Stimulated activated naive CD8-positive, alpha-beta T cell treated with anti-CD3 and anti-CD28 coated beads, Interleukin-15, amount 100 ng/mL, for 72 hours (primary cell): ENCODE measurements around the gene RASGRP2.

Experiments
- ATAC-seq: fragments of 150-1000 bp; cut with Tn5 transposase; 2 replicates; pipeline ENCODE4 v1.10.0; 2021; ENCODE audit warnings: mild to moderate bottlenecking, moderate library complexity
- DNase-seq, 2 donors: peaks; one replicate each; pipeline ENCODE4 v3.0.0; 2021 to 2022
- H3K27ac Mint-ChIP-seq, 2 donors: one replicate each; pipeline ENCODE4 v1.8.0; 2022; ENCODE audit warnings: mild to moderate bottlenecking in 2 of 2, mixed read lengths in 2 of 2, moderate library complexity in 2 of 2
- H3K27me3 Mint-ChIP-seq: one replicate; pipeline ENCODE4 v1.8.0; 2022; ENCODE audit warnings: mixed read lengths
- H3K4me1 Mint-ChIP-seq: one replicate; pipeline ENCODE4 v1.8.0; 2022; ENCODE audit warnings: mild to moderate bottlenecking, mixed read lengths
- H3K4me3 Mint-ChIP-seq, 2 donors: one replicate each; pipeline ENCODE4 v1.8.0; 2022; ENCODE audit warnings: mild to moderate bottlenecking in 2 of 2, mixed read lengths in 2 of 2, moderate library complexity in 1 of 2
- H3K9me3 Mint-ChIP-seq, 2 donors: one replicate each; pipeline ENCODE4 v1.8.0; 2022; ENCODE audit warnings: mixed read lengths in 2 of 2

RASGRP2 gene

DNA sequence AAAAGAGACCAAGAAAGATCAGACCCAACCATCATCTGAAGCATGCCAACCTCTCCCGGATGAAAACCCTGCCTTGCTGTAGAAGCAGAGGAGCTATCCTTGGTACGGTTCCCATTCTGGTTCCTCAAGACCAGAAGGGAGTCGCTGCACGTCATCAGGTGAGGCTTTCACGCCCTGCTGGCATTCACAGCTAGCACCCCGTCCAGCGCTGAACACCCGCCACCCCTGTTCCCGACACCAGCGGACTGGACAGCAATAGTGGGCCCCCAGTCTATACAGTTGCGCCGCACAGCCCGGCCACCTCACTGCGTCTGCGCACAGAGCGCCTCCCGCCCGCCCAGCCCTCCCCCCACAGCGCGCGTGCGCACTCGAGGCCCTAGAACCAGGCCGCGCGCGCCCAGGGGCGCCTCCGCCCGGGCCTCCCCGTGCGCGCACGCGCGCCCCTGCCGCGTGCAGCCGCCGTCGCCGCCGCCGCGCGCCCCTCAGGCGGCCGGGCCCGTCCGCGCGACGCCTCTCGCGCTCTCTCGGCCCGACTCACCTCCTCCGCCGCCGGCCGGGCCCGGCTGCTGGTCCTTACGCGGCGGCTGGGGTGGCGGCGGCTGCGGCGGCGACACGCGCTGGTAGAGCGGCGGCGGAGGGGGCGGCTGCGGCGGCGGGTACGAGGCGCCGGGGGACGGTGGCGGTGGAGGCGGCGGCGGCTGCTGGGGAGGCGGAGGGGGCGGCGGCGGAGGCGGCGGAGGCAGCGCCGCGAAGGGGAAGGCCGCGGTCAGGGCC is 33.7 kb upstream of the RASGRP2 start:
- H3K27me3 Mint-ChIP-seq = no peaks in the 10 kb centered on the region
- ATAC-seq (peak; percentile 15), DNase-seq (peak; percentile 78 to 82)
- H3K27ac Mint-ChIP-seq = peak overlapping the region; percentile 87 to 95
- H3K9me3 Mint-ChIP-seq = no peaks in the 10 kb centered on the region
- peak overlapping the region; percentile 87 for H3K4me3 Mint-ChIP-seq
- H3K4me1 Mint-ChIP-seq = peaks cover 71% of the 10 kb centered on the region

DNA sequence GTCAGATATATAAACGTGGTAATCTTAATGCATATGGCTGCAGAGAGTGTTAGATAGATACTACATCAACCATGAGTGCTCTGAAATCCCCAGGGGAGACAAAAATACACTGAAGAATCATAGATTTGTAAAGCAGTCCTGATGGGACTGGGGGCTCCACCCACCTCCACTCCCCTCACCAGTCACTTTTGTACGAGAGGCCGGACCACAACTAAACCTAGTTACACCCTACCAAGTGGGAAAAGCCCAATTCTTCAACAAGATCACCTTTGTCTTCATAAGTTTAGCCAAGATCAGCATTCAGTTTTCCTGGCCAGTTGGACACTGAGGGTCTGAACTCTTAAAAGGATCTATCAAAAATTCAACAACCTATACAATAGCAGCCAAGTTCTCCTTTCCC is 32.9 kb upstream of the RASGRP2 start:
- ATAC-seq = no peak

DNA sequence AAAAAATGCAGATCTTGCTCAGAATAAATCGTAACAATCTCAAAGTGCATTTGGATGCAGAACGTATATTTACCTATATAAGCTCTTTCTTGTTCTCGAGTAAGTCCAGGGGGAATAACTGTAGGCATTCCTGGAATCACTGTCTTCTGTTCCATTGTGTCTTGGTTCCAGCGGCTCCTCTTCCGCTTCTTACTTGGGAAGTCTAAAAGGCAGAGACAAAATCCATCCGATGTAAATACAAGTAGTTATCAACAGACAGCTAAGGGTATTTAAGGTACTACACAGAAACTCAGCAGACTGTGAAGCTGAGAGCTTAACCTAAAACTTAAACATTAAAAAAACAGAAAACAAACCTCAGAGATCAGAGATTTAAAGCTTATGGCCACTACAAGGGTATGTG is 32.5 kb upstream of the RASGRP2 start:
- Mint-ChIP-seq H3K4me1 (peaks cover 83% of the 10 kb centered on the region), H3K4me3 (peak overlapping the region; percentile 87), H3K27me3 (no peaks in the 10 kb centered on the region), H3K27ac (peak overlapping the region; percentile 42 to 95), H3K9me3 (no peaks in the 10 kb centered on the region)
- no peak for DNase-seq
- ATAC-seq = no peak

More for the DNA sequence above, 32.9 kb upstream of the RASGRP2 start:
- Mint-ChIP-seq H3K9me3 (no peaks in the 10 kb centered on the region), H3K4me1 (peaks cover 79% of the 10 kb centered on the region), H3K27me3 (no peaks in the 10 kb centered on the region), H3K27ac (peak overlapping the region; percentile 87 to 95), H3K4me3 (peak overlapping the region; percentile 87)
- DNase-seq = no peak

DNA sequence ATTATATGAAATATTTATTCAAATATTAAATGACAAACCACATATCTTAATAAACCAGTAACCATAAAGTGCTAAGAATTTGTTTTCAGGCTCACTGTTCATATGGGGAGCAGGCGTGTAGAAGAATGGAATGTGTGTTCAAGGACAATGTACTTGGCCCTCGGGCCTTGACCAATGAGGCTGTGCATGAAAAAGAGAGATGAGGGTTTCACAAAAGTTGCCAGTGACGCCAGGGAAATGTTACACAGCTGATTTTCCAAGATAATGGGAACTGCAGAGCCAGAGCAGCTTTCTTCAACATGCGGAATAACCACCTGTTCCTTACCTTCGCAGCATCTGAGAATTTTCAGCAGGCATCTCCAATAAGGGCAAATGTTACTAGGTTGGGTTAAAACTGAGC is 30.2 kb upstream of the RASGRP2 start:
- Mint-ChIP-seq H3K9me3 (no peaks in the 10 kb centered on the region), H3K4me3 (peak overlapping the region; percentile 8 to 87), H3K27me3 (no peaks in the 10 kb centered on the region), H3K4me1 (peaks cover 81% of the 10 kb centered on the region), H3K27ac (peak overlapping the region in 1 of 2 donors; percentile 49)
- DNase-seq = no peak
- ATAC-seq = no peak

DNA sequence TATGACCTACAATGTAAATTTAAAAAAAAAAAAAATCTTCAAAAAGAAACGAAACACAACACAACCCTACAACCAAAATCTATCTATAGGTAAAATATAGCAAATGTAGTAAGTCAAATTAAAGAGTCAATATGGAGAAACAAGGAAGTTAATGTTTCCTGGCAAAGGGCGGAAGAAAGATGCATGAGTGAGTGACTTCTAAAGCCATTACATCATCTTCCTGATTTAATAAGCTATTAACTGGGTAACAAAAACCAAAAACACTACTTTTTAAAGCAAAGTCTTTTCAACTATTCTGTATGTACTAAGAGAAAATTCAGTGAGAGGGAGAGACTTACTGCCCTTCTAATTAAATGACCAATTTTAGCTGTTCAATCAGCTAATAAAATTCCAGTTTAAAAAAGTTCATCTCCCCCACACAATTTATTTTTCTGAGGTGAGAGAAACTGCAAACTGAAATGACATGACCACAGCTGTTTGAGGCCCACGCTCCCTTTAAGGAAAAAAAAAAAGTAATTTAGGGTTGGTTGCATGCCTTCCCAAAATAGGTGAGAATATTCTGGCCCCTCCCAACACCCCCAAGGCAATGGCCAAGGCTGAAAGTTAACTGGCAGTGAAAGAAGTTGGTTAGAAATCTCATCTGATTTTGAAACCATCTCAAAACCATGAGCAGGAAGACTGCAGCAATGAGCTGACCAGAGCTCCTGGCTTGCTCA is 28.5 kb upstream of the RASGRP2 start:
- H3K9me3 Mint-ChIP-seq = no peaks in the 10 kb centered on the region
- ATAC-seq (peak; percentile 76), DNase-seq (no peak)
- H3K27me3 Mint-ChIP-seq = no peaks in the 10 kb centered on the region
- peaks cover 97% of the 10 kb centered on the region for H3K4me1 Mint-ChIP-seq
- H3K27ac Mint-ChIP-seq = peak overlapping the region; percentile 94
- H3K4me3 Mint-ChIP-seq = peak overlapping the region; percentile 72 to 80

DNA sequence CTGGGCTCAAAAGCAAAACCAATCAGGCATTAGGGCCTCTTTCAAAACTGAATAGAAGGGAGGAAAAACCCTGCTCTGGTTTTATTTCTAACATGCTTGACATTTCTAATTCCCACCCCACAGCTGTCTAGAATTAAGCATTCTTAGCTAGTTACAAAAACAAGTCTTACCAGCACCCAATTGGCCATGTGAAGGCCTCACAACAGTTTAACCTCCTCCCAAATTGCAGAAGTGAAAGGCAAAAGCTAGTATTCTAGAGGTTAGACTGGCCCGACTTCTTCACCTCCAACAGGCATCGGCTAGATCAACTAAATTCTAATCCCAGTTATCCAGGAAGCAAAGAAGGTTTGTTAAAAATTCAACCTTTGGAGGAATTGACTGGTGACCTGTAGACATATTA is 27.9 kb upstream of the RASGRP2 start:
- no peaks in the 10 kb centered on the region for H3K27me3 Mint-ChIP-seq
- DNase-seq = no peak
- no peak for ATAC-seq
- no peaks in the 10 kb centered on the region for H3K9me3 Mint-ChIP-seq
- peaks cover 97% of the 10 kb centered on the region for H3K4me1 Mint-ChIP-seq
- H3K4me3 Mint-ChIP-seq = peak overlapping the region; percentile 72 to 80
- H3K27ac Mint-ChIP-seq = peak overlapping the region; percentile 94

DNA sequence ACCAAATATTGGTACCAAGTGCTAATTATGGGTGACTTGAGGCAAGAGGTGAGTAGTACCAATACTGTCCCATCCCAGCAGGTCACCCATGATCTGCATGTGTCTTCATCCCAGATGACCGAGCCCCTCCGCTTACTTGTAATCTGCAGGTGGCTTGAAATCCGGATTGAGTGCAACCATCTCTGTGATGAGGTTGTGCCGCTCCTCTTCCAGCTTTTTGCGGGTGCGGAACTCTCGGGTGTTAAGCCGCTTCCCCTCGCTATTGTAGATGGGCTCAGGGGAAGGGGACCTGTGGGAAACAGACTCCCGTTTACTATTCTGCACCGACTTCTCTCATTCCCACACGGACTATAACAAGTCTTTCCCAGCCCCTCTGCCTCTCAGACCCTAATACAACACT is 26.2 kb upstream of the RASGRP2 start:
- Mint-ChIP-seq H3K4me3 (no peak overlapping the region), H3K4me1 (peaks cover 97% of the 10 kb centered on the region), H3K9me3 (no peaks in the 10 kb centered on the region), H3K27me3 (no peaks in the 10 kb centered on the region), H3K27ac (peak overlapping the region in 1 of 2 donors; percentile 21)
- DNase-seq (no peak), ATAC-seq (no peak)

DNA sequence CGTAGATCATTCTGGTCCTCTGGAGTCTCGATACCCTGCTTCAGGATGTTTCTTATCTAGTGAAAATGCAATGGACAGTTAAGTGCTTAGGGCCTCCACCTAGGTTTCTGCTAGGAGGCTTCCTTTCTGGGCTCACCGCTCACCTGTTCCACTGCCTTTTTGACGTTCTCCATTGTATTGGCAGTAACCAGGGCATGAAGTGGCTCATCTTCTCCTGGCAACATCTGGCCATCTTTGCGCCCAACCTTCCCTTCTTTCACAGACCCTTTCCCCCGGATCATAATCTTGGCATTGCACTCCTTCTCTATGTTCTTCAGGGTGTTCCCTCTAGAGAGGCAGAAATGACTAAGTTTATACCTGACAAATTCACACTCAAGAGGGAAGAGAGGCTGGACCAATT is 25.3 kb upstream of the RASGRP2 start:
- no peak overlapping the region for H3K27ac Mint-ChIP-seq
- peak overlapping the region in 1 of 2 donors; percentile 26 for H3K4me3 Mint-ChIP-seq
- peaks cover 97% of the 10 kb centered on the region for H3K4me1 Mint-ChIP-seq
- H3K9me3 Mint-ChIP-seq = no peaks in the 10 kb centered on the region
- DNase-seq = no peak
- H3K27me3 Mint-ChIP-seq = no peaks in the 10 kb centered on the region
- no peak for ATAC-seq

DNA sequence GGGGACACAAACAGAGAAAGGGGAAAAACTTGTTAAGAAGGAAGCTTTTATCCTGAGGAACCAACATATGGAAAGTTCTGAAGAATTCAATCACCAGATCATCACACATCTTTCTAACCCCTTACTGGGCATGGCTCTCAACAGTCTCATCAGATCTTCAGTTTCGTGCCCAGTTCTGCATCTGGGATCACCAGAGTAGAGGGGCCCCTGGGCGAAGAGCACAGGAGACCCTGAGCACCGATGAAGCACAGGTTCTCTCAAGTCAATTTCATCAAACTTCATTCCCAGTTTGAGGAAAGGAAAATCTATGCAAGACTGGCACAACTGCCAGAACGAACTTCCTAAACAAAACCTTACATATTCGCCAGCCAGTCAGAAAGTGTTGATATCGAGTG is 24.4 kb upstream of the RASGRP2 start:
- Mint-ChIP-seq H3K27me3 (no peaks in the 10 kb centered on the region), H3K27ac (no peak overlapping the region), H3K4me1 (peaks cover 97% of the 10 kb centered on the region), H3K9me3 (no peaks in the 10 kb centered on the region), H3K4me3 (peak overlapping the region in 1 of 2 donors; percentile 53)
- no peak for ATAC-seq
- no peak for DNase-seq

DNA sequence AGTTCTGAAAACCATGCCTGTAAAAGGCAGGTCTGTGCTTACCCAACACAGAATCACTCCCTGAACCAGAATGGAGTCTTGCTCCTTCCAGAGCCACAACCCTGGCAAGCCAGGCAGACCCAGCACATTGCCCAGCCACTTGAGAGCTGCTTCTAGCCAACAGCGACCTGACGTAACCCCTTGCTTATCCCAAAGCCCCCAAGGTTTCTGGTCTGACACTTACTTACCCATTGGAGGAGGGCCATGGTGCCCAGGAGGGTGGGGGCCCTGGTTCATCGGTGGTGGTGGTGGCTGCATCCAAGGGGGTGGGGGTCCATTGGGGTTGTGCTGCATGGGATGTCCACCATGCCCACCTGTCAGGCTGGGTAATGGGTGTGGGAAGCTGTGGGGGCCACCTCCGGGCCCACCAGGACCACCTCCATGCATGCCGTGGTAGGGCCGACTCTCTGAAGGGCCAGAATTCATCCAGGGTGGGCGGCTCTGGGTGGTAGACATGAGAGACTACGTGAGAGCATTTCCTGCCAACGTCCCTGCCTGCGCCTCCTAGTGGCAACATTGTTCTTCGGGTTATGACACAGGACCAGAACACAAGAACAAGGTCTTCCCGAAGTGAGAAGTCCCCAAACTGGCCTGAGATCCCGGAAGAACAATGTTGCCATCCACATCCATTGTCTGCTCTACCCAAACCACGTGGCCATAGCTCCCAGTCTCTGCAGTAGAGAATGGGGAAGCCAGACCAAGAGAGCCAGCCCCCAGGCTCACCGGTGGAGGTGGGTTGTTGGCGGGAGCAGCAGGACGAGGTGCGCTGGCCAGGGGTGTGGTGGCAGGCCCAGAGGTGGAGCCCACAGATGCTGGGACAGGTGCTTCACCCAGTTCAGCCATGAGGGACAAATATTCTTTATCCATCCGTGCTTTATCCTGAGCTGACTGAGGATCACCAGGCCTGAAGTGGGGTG is 23.7 kb upstream of the RASGRP2 start:
- peak; percentile 50 for ATAC-seq
- no peaks in the 10 kb centered on the region for H3K9me3 Mint-ChIP-seq
- peaks cover 97% of the 10 kb centered on the region for H3K4me1 Mint-ChIP-seq
- H3K27me3 Mint-ChIP-seq = no peaks in the 10 kb centered on the region
- peak; percentile 70 to 76 for DNase-seq
- H3K4me3 Mint-ChIP-seq = peak overlapping the region; percentile 36 to 53
- peak overlapping the region; percentile 68 to 77 for H3K27ac Mint-ChIP-seq

DNA sequence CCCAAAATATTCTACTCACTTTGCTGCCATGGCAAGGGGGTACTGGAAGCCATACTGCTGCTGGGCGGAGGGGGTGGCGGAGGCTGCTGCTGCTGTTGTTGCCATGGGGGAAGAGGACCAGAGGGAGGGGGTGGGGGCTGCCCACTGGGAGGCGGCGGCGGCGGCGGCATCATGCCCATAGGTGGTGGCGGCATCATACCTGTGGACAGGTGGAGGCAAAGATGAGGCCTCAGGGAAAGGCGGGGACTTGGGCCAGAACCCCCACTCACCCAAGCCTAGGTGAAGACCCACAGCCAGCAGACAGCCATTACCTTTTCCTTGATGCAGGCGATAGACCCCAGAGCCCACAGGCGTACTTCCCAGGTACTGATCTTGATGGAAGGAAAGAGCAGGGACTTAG is 22.9 kb upstream of the RASGRP2 start:
- peak overlapping the region in 1 of 2 donors; percentile 68 for H3K27ac Mint-ChIP-seq
- H3K27me3 Mint-ChIP-seq = no peaks in the 10 kb centered on the region
- peaks cover 97% of the 10 kb centered on the region for H3K4me1 Mint-ChIP-seq
- H3K4me3 Mint-ChIP-seq = peak overlapping the region; percentile 17 to 70
- ATAC-seq (no peak), DNase-seq (no peak)
- H3K9me3 Mint-ChIP-seq = no peaks in the 10 kb centered on the region

DNA sequence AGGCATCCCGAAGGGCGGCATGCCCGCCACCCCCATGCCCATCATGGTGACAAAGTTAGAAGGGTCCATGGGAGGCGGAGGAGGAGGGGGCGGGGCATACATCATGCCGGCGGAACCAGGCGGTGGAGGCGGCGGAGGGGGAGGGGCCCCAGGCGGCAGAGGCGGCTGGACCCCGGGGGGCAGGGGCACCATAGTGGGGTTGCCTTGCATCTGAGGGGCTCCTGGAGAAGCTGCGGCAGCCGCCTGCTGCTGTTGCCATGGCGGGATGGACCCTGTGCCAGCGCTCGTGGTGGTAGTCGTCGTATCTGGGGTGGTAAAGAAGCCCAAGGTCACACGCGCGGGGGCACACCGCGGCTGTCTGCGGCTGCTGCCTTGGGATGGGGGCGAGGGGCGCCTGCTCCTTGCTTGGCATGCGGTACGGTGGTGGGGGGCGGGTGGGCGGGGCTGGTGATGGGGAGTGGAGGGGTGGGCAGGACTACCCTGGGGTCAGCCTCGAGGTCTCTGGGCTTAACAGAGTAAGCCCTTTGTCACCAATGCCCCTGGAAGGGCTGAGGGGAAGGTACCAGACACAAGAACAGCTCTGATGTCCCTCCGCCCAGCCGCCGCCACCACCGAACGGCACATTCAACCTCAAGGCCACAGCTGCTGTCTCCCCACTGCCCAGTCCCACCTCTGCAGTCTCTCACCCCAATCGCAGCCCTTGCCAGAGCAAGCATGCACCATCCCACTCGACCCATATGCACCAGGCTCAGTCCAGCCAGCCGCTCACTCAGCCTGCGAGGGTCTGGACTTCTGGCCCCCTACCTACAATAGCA is 22.1 kb upstream of the RASGRP2 start:
- H3K9me3 Mint-ChIP-seq = no peaks in the 10 kb centered on the region
- peaks cover 97% of the 10 kb centered on the region for H3K4me1 Mint-ChIP-seq
- no peaks in the 10 kb centered on the region for H3K27me3 Mint-ChIP-seq
- DNase-seq (no peak), ATAC-seq (no peak)
- peak overlapping the region; percentile 79 to 84 for H3K27ac Mint-ChIP-seq
- H3K4me3 Mint-ChIP-seq = peak overlapping the region; percentile 70 to 84

DNA sequence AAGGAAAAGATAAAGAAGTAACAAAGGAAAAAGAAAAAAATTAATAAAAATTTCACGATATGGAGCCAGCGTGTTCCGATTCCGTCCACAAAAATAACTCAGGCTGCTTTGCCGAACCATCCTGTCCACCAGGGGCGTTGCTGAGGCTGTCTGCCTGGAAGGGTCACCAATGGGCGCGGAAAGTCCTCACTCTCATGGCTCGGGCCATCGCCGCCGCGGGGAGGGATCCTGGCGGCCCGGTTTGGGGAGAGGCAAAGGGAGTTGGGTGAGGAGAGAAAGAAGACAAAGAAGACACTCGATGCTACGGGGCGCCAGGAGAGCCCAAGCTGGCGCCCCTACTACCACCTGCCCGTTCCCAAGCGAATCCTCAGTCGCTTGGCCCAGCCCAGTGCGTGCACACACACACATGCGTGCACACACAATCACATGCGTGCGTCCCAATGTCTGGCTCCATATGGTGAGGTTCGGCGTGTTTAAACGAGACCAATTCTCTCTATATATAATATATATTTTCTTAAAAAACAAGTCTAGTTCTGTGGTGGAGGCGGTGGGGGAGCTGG is 21.4 kb upstream of the RASGRP2 start:
- ATAC-seq = no peak
- no peaks in the 10 kb centered on the region for H3K27me3 Mint-ChIP-seq
- H3K4me1 Mint-ChIP-seq = peaks cover 97% of the 10 kb centered on the region
- peak overlapping the region; percentile 65 to 84 for H3K4me3 Mint-ChIP-seq
- no peak for DNase-seq
- H3K27ac Mint-ChIP-seq = peak overlapping the region in 1 of 2 donors; percentile 47
- no peaks in the 10 kb centered on the region for H3K9me3 Mint-ChIP-seq

DNA sequence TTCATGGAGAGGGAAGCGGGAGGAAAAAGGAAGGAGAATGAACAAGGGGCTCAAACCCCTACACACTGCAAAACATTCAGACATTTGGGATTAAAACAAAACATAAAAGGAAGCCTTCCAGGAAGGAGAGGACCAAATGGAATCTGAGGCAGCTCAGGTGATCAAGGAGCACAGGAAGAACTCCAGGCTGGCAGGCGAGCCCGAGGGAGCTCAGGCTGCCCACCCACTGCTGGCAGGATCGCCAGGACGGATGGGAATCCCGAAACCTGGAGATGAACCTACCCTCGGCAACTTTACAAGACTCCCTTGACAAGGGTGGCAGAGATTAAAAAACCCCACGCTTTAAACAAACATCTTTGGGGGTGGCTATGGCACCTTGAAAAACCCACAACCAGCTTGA is 20.8 kb upstream of the RASGRP2 start:
- no peaks in the 10 kb centered on the region for H3K27me3 Mint-ChIP-seq
- H3K27ac Mint-ChIP-seq = peak overlapping the region; percentile 13 to 84

More for the DNA sequence above, 20.8 kb upstream of the RASGRP2 start:
- no peaks in the 10 kb centered on the region for H3K9me3 Mint-ChIP-seq
- peak overlapping the region; percentile 65 to 84 for H3K4me3 Mint-ChIP-seq
- H3K4me1 Mint-ChIP-seq = peaks cover 100% of the 10 kb centered on the region
- ATAC-seq = no peak
- DNase-seq = no peak
